OCI-LY7 (cell line): ENCODE results near the gene PKNOX1. TPM values are rescaled to one million over a fixed set of nuclear protein-coding genes. Genes with fewer than 3 reads are reported as not detected.

ENCODE experiments used
- BruUV-seq: library from RNA; stranded (reverse); fragments of 400-500 nt; replicated peaks from 2 replicates; lab custom pipeline; 2021; lab: Mats Ljungman, UMichigan
- CTCF ChIA-PET: fragments of 300-600 bp; sonication (Branson Sonifier 250); formaldehyde crosslinking; loops from one replicate; lab custom pipeline; 2022; ENCODE audit warnings: antibody characterized with exemption; ENCODE audit not compliant: unreplicated experiment; lab: Charles Lee
- POLR2A ChIA-PET: fragments of 300-600 bp; sonication (Branson Sonifier 250); formaldehyde crosslinking; loops from one replicate; lab custom pipeline; 2022; ENCODE audit warnings: antibody characterized with exemption; lab: Charles Lee
- DNase-seq: peaks from one replicate; pipeline ENCODE4 v3.0.0-alpha.2; 2015; ENCODE audit warnings: low spot score
- H2AFZ ChIP-seq: fragments of 200-600 bp; sonication (generic), shearing (Covaris generic); 2 replicates; pipeline ENCODE4 v1.6.1; 2014; ENCODE audit warnings: mild to moderate bottlenecking, antibody characterized with exemption, low read length, moderate library complexity
- H3K27ac ChIP-seq: fragments of 200-600 bp; sonication (generic); 2 replicates; pipeline ENCODE4 v1.5.1; 2014; ENCODE audit warnings: mixed run types, low read depth, mild to moderate bottlenecking, moderate library complexity, low read length, inconsistent platforms; ENCODE audit not compliant: poor library complexity, severe bottlenecking
- H3K36me3 ChIP-seq: fragments of 200-600 bp; sonication (generic); 2 replicates; pipeline ENCODE4 v1.6.1; 2014; ENCODE audit warnings: mild to moderate bottlenecking, antibody characterized with exemption, low read length, moderate library complexity, mixed read lengths; ENCODE audit not compliant: insufficient read depth
- H3K4me1 ChIP-seq: fragments of 200-600 bp; sonication (generic); 2 replicates; pipeline ENCODE4 v1.5.1; 2014; ENCODE audit warnings: mild to moderate bottlenecking, low read length; ENCODE audit not compliant: insufficient read depth, poor library complexity, severe bottlenecking
- H3K4me2 ChIP-seq: fragments of 200-600 bp; sonication (generic); 2 replicates; pipeline ENCODE4 v1.6.1; 2014; ENCODE audit warnings: mild to moderate bottlenecking, low read length
- H3K4me3 ChIP-seq: fragments of 200-600 bp; sonication (generic); 2 replicates; pipeline ENCODE4 v1.5.1; 2014; ENCODE audit warnings: mild to moderate bottlenecking, low read depth, low read length; ENCODE audit not compliant: poor library complexity, severe bottlenecking
- H3K79me2 ChIP-seq: fragments of 200-600 bp; sonication (generic); 2 replicates; pipeline ENCODE4 v1.6.1; 2016; ENCODE audit warnings: low read depth, mild to moderate bottlenecking, low read length, moderate library complexity, mixed read lengths; ENCODE audit not compliant: insufficient read depth
- H3K9me2 ChIP-seq: fragments of 200-600 bp; sonication (generic); 2 replicates; pipeline ENCODE4 v1.6.1; 2016; ENCODE audit warnings: mild to moderate bottlenecking, low read length, mixed read lengths; ENCODE audit not compliant: insufficient read depth
- H3K9me3 ChIP-seq: fragments of 200-600 bp; sonication (generic); 2 replicates; pipeline ENCODE4 v1.6.1; 2014; ENCODE audit warnings: mild to moderate bottlenecking, mixed run types, low read length, mixed read lengths
- H4K20me1 ChIP-seq: fragments of 200-600 bp; sonication (generic); 2 replicates; pipeline ENCODE4 v1.6.1; 2014; ENCODE audit warnings: mild to moderate bottlenecking, antibody characterized with exemption, low read length, moderate library complexity, mixed read lengths; ENCODE audit not compliant: insufficient read depth
- EZH2phosphoT487 ChIP-seq: fragments of 200-600 bp; sonication (generic); IDR thresholded peaks from 2 replicates; pipeline ENCODE4 v1.6.1; 2018; ENCODE audit warnings: low read depth, borderline replicate concordance, mild to moderate bottlenecking, mixed run types, antibody characterized with exemption, low read length, moderate library complexity, mixed read lengths
- intact Hi-C: fragments of 100-400 bp; cut with micrococcal nuclease; formaldehyde crosslinking; loops from one replicate; pipeline ENCODE4 v1.10.0; 2022; ENCODE audit not compliant: unreplicated experiment
- total RNA-seq, 2 experiments: library from RNA; depleted of rRNA in 1 of 2; stranded (reverse); fragments of >200 nt in 1 of 2; shearing (Covaris generic) in 1 of 2; gene quantifications; 2 replicates each; pipeline ENCODE4 v1.2.3, GENCODE V29; 2014 to 2022
- TF ChIP-seq, protein P1 (sequence below): fragments of 200-600 bp; sonication (generic); conservative IDR thresholded peaks from 2 replicates; pipeline ENCODE4 v1.5.1; 2014; ENCODE audit warnings: mild to moderate bottlenecking, antibody characterized with exemption, low read length, moderate library complexity, mixed read lengths

Gene PKNOX1
- total RNA-seq, 2 experiments from 2014 or later: 23.7 to 32.9 TPM

DNA sequence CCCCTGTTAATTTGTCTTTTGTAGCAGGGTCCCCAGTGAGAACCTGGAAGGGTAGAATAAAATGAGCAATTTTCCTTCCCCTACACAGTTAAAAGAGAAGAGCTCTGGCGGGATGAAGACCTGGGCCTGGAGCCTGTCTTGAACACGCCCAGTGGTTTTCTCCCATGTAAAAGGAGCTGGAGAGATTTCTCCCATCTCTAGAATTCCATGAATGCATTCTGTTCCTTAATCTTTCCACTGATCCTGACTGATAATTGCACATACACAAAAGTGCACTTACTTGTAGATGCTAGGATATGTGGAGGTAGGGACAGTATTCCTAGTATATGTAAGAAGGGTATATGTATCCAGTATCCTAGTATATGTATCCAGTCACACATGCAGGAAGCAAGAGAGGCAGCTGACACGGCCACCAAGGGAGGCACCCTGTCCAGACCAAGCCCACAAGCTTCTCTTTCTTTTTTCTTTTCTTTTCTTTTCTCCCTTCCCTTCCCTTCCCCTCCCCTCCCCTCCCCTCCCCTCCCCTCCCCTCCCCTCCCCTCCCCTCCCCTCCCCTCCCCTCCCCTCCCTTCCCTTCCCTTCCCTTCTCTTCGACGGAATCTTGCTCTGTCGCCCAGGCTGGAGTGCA lies 11.9 kb upstream of the PKNOX1 start:
- Histone ChIP-seq H3K79me2 (no peaks in the 10 kb centered on the region), H3K9me2 (no peaks in the 10 kb centered on the region), H3K9me3 (no peaks in the 10 kb centered on the region), H3K4me1 (no peaks in the 10 kb centered on the region), H3K27ac (no peak overlapping the region), H3K4me2 (no peak overlapping the region), H2AFZ (no peak overlapping the region), H3K4me3 (no peak overlapping the region), H3K36me3 (no peaks in the 10 kb centered on the region), H4K20me1 (no peaks in the 10 kb centered on the region)
- DNase-seq: no peak
- intact Hi-C loops: no loop called here
- ChIA-PET CTCF (no interaction called here), POLR2A (interaction anchor here (0.6 kb wide), 2 partner anchors 27 to 828 kb away, joined by 3 read pairs; no protein-coding TSS in a partner anchor)
- no TSS peak for BruUV-seq
- TF ChIP-seq, protein P1, sequence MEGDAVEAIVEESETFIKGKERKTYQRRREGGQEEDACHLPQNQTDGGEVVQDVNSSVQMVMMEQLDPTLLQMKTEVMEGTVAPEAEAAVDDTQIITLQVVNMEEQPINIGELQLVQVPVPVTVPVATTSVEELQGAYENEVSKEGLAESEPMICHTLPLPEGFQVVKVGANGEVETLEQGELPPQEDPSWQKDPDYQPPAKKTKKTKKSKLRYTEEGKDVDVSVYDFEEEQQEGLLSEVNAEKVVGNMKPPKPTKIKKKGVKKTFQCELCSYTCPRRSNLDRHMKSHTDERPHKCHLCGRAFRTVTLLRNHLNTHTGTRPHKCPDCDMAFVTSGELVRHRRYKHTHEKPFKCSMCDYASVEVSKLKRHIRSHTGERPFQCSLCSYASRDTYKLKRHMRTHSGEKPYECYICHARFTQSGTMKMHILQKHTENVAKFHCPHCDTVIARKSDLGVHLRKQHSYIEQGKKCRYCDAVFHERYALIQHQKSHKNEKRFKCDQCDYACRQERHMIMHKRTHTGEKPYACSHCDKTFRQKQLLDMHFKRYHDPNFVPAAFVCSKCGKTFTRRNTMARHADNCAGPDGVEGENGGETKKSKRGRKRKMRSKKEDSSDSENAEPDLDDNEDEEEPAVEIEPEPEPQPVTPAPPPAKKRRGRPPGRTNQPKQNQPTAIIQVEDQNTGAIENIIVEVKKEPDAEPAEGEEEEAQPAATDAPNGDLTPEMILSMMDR: no peak
- no peak for TF ChIP-seq EZH2phosphoT487

DNA sequence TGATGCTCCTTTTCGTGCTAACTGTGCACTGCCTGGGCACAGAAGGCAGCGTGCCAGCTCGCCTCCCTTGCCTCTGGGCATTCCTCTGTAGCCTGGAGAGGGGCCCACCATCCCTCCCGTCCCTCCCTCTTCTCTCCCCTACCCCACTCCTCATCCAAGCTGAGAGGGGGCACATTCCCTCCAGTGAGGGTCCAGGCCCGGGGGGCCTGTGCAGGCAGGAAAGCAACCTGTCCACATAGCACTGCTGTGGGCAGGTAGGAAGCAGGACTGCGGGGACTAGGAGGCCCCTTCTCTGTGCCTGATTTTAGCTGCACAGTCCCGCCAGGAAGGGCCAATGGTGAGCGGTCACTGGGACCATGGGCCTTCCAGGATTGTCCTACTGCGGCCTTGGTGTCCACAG lies 10.3 kb upstream of the PKNOX1 start:
- Histone ChIP-seq H3K27ac (no peak overlapping the region), H3K4me3 (no peak overlapping the region), H3K4me1 (no peaks in the 10 kb centered on the region), H3K36me3 (no peaks in the 10 kb centered on the region), H3K79me2 (no peaks in the 10 kb centered on the region), H3K9me2 (no peaks in the 10 kb centered on the region), H3K9me3 (no peaks in the 10 kb centered on the region), H3K4me2 (no peak overlapping the region), H4K20me1 (no peaks in the 10 kb centered on the region), H2AFZ (no peak overlapping the region)
- CTCF ChIA-PET: no interaction called here
- POLR2A ChIA-PET: interaction anchor here (0.7 kb wide), 1 partner anchor 15 kb away, joined by 3 read pairs; no protein-coding TSS in a partner anchor
- no peak for DNase-seq
- intact Hi-C loops: no loop called here
- no peak for TF ChIP-seq EZH2phosphoT487
- TF ChIP-seq, protein P1: no peak
- no TSS peak for BruUV-seq

DNA sequence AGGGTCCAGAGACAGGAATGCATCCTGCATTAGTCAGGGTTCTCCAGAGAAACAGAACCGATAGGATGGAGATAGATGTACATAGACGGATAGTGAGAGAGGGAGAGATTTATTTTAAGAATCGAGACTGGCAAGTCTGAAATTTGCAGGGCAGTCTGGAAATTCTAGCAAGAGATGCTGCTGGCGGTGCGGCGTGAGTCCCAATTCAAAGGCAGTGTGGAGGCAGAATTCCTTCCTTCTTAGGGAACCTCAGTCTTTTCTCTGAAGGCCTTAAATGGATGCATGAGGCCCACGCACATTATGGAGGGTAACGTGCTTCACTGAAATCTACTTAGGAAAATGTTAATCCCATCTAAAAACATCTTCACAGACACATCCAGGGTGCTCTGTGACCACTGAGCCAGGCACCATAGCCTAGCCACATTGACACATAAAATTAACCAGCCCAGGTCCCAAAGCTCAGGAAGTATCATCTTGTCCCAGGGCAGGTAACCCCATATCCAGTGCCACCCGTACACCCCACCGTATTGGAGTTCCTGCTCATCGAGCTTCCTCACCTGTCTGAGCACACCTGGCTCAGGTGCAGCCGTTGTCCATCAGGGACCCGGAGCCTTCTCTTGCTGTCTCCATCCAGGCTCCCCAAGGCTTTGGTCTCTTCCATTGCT lies 9.7 kb upstream of the PKNOX1 start:
- H3K9me2 ChIP-seq: no peaks in the 10 kb centered on the region
- DNase-seq: no peak
- POLR2A ChIA-PET: interaction anchor here (0.7 kb wide), 1 partner anchor 14 kb away, joined by 3 read pairs; no protein-coding TSS in a partner anchor
- no peak overlapping the region for H3K4me3 ChIP-seq
- H2AFZ ChIP-seq: no peak overlapping the region
- BruUV-seq: no TSS peak
- H3K4me2 ChIP-seq: no peak overlapping the region
- H3K27ac ChIP-seq: no peak overlapping the region
- TF ChIP-seq EZH2phosphoT487: no peak
- TF ChIP-seq, protein P1: no peak
- H3K79me2 ChIP-seq: no peaks in the 10 kb centered on the region
- H3K4me1 ChIP-seq: no peaks in the 10 kb centered on the region
- no peaks in the 10 kb centered on the region for H3K9me3 ChIP-seq
- intact Hi-C loops: no loop called here
- H4K20me1 ChIP-seq: no peaks in the 10 kb centered on the region
- CTCF ChIA-PET: no interaction called here
- H3K36me3 ChIP-seq: no peaks in the 10 kb centered on the region
